AG04449 (cell line): Measurements from ENCODE around the gene ANKRD33B.

Source experiments
- CTCF ChIA-PET: fragments of 350-600 bp; formaldehyde crosslinking; extraction: SDS; loops from one replicate; lab custom pipeline; 2021; ENCODE audit warnings: antibody characterized with exemption; lab: Yijun Ruan, JAX
- POLR2A ChIA-PET: fragments of 400-600, 350-600 bp; formaldehyde crosslinking; extraction: SDS; loops from one replicate; lab custom pipeline; 2020; ENCODE audit warnings: antibody characterized with exemption, inconsistent platforms; lab: Yijun Ruan, JAX
- DNase-seq: peaks from one replicate; pipeline ENCODE4 v3.0.0-alpha.2; 2010; ENCODE audit warnings: low read depth, low spot score
- H3K4me3 ChIP-seq: 2 replicates; pipeline ENCODE4 v1.5.1; 2011; ENCODE audit warnings: low read depth, mild to moderate bottlenecking, control low read depth, low read length
- TF ChIP-seq, protein P1 (sequence below): IDR thresholded peaks from one replicate; pipeline ENCODE4 v1.5.1; 2011; ENCODE audit warnings: mild to moderate bottlenecking, moderate library complexity, low read length, control low read depth, inconsistent platforms; ENCODE audit not compliant: insufficient read depth; ENCODE audit errors: missing control alignments

ANKRD33B gene

GRCh38 chr5:10551782-10552138 is 12.1 kb upstream of the ANKRD33B start:
- ChIA-PET POLR2A (interaction anchor here (1.0 to 1.5 kb wide), 6 partner anchors 9 to 73 kb away, joined by 3 to 7 read pairs (median 4); no protein-coding TSS in a partner anchor), CTCF (interaction anchor here (1.0 kb wide), 1 partner anchor 12 kb away, joined by 4 read pairs; no protein-coding TSS in a partner anchor)
- TF ChIP-seq, protein P1, sequence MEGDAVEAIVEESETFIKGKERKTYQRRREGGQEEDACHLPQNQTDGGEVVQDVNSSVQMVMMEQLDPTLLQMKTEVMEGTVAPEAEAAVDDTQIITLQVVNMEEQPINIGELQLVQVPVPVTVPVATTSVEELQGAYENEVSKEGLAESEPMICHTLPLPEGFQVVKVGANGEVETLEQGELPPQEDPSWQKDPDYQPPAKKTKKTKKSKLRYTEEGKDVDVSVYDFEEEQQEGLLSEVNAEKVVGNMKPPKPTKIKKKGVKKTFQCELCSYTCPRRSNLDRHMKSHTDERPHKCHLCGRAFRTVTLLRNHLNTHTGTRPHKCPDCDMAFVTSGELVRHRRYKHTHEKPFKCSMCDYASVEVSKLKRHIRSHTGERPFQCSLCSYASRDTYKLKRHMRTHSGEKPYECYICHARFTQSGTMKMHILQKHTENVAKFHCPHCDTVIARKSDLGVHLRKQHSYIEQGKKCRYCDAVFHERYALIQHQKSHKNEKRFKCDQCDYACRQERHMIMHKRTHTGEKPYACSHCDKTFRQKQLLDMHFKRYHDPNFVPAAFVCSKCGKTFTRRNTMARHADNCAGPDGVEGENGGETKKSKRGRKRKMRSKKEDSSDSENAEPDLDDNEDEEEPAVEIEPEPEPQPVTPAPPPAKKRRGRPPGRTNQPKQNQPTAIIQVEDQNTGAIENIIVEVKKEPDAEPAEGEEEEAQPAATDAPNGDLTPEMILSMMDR = no peak
- no peak for DNase-seq
- no peak overlapping the region for H3K4me3 ChIP-seq

DNA sequence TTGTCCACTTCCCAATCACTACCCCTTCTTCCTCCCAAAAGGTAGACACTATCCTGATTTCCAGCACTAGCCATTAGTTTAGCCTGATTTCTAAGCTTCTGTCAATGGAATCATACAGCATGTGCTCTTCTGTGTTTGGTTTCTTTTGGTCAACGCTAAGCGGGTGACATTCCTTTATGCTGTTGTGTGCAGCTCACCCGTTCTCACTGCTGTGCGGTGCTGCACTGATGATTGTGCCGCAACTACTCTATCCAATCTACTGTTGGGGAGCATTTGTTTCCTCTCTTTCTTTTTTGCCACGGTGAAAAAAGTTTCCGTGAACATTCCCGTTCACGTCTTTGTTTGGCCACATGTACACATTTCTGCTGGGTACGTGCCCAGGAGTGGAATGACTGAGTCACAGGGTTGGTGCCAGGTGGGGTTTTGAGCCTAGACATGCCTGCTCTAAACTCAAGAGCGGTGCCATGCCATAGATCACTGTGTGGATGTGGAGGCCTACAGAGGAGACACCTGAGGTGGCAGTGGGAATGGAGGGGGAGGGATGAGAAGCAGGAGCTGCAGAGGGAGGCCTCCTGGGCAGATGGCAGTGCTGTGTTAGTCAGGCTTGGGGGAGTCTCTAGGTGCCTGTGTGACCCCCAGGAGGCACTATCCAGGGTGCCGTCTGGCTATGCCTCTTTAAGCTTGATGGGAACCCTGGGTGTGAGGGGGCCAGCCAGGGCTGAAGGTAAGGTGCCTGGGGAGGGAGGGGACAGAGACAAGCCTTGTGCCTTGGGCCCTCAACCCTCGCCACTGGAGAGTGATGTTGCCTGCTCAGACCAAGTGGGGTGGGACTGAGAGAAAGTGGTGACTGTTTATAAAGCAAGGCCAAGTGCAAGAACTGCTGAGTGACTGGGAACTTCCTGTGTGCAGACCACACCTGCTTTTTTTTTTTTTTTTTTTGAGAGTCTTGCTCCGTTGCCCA is 11.4 kb upstream of the ANKRD33B start:
- POLR2A ChIA-PET = interaction anchor here (1.5 kb wide), 1 partner anchor 10 kb away, joined by 4 read pairs; no protein-coding TSS in a partner anchor
- CTCF ChIA-PET = no interaction called here
- H3K4me3 ChIP-seq = no peak overlapping the region
- no peak for DNase-seq
- TF ChIP-seq, protein P1 = no peak

GRCh38 chr5:10553476-10553875 is 10.4 kb upstream of the ANKRD33B start:
- no peak overlapping the region for H3K4me3 ChIP-seq
- ChIA-PET CTCF (interaction anchor here (0.7 to 1.2 kb wide), 2 partner anchors 13 to 98 kb away, joined by 3 read pairs; no protein-coding TSS in a partner anchor), POLR2A (no interaction called here)
- DNase-seq = no peak
- TF ChIP-seq, protein P1 = no peak

DNA sequence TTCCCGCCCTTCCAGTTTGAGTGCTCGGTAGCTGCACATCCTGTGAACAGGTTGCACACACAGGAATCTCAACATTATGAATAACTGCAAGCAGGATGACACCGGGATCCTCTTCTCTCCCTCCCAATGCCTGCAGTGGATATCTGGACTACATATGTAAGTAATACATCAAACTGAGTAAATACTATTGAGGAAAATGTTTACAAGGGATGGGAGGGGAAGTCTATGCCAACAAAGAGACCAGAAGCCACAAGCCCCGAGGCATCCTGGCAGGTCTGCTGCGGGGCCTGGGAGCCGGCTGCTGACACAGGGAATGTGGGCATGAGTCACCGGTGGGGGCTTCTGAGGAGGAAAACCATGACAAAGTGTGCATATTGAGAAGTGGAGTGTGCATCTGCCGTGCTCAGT is 8.6 kb upstream of the ANKRD33B start:
- no peak overlapping the region for H3K4me3 ChIP-seq
- DNase-seq = no peak
- TF ChIP-seq, protein P1 = no peak
- CTCF ChIA-PET = no interaction called here
- POLR2A ChIA-PET = no interaction called here

DNA sequence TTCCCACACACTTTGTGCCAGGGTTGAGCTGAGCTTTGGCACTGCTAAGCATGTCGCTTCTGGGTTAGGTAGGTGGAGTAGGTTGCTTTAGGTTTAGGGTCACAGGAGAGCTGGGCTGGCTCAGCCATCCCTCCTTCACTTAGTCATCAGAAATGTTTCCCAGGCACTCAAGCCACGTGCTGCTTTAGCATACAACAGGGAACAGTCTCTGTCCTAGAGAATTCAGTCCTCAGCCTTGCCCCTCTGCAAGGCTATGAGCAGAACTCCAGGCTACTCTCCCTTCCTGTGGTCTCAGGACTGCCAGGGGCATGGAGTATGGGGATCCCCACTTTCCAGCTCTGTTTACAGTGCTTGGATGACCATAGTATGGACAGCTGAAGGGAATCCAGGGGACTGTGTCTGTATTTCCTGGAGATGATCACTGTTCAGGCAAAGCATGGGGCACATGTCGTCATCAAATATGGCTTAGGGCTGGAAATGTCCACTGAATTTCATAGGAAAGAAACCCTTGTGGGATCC is 7.5 kb upstream of the ANKRD33B start:
- H3K4me3 ChIP-seq = no peak overlapping the region
- POLR2A ChIA-PET = interaction anchor here (0.6 to 0.9 kb wide), 4 partner anchors 43 to 71 kb away, joined by 3 to 5 read pairs (median 4); no protein-coding TSS in a partner anchor

More for the DNA sequence above, 7.5 kb upstream of the ANKRD33B start:
- no peak for DNase-seq
- CTCF ChIA-PET = interaction anchor here (0.9 to 4.9 kb wide), 2 partner anchors 72 to 104 kb away, joined by 3 to 24 read pairs; no protein-coding TSS in a partner anchor
- TF ChIP-seq, protein P1 = no peak
